GM23338 (cell line): ENCODE results near the gene GPR63. TPM values are rescaled to one million over a fixed set of nuclear protein-coding genes. Genes with fewer than 3 reads are reported as not detected.

Experiments used
- ATAC-seq: fragments of 200-7000 bp; cut with Tn5 transposase; 3 replicates; pipeline ENCODE4 v1.9.1; 2020
- DNase-seq: peaks from one replicate; pipeline ENCODE4 v3.0.0-alpha.2; 2015; ENCODE audit warnings: low spot score
- H2AFZ ChIP-seq: fragments of 200-600 bp; sonication (generic); 2 replicates; pipeline ENCODE4 v1.8.0; 2016; ENCODE audit warnings: antibody characterized with exemption, mild to moderate bottlenecking, moderate library complexity
- H3F3A ChIP-seq: fragments of 200-600 bp; sonication (generic); replicated peaks from 2 replicates; pipeline ENCODE4 v1.8.0; 2017; ENCODE audit warnings: antibody characterized with exemption, mixed run types, low read depth
- H3K27ac ChIP-seq: fragments of 200-600 bp; sonication (generic); 2 replicates; pipeline ENCODE4 v1.6.1; 2016; ENCODE audit warnings: low read depth
- H3K27me3 ChIP-seq: fragments of 200-600 bp; sonication (generic); 2 replicates; pipeline ENCODE4 v1.8.0; 2016; ENCODE audit warnings: mild to moderate bottlenecking, mixed run types, moderate library complexity; ENCODE audit not compliant: insufficient read depth
- H3K36me3 ChIP-seq: fragments of 200-600 bp; sonication (generic); 2 replicates; pipeline ENCODE4 v1.8.0; 2016; ENCODE audit warnings: mild to moderate bottlenecking; ENCODE audit not compliant: insufficient read depth
- H3K4me1 ChIP-seq: fragments of 200-600 bp; sonication (generic); 2 replicates; pipeline ENCODE4 v1.8.0; 2016; ENCODE audit warnings: mild to moderate bottlenecking, moderate library complexity; ENCODE audit not compliant: insufficient read depth
- H3K4me2 ChIP-seq: fragments of 200-600 bp; sonication (generic); 2 replicates; pipeline ENCODE4 v1.7.1; 2017; ENCODE audit warnings: mixed run types
- H3K4me3 ChIP-seq: fragments of 200-600 bp; sonication (generic); 2 replicates; pipeline ENCODE4 v1.6.1; 2016; ENCODE audit warnings: mixed run types
- H3K79me2 ChIP-seq: fragments of 200-600 bp; sonication (generic); replicated peaks from 2 replicates; pipeline ENCODE4 v1.8.0; 2017; ENCODE audit warnings: mild to moderate bottlenecking; ENCODE audit not compliant: insufficient read depth
- H3K9me2 ChIP-seq: fragments of 200-600 bp; sonication (generic); 2 replicates; pipeline ENCODE4 v1.8.0; 2017; ENCODE audit not compliant: insufficient read depth
- H4K20me1 ChIP-seq: fragments of 200-600 bp; sonication (generic); replicated peaks from 2 replicates; pipeline ENCODE4 v1.8.0; 2017; ENCODE audit warnings: mild to moderate bottlenecking; ENCODE audit not compliant: insufficient read depth
- H3K27ac Mint-ChIP-seq: 2 replicates; pipeline ENCODE4 v1.8.0; 2020; ENCODE audit warnings: inconsistent platforms, mild to moderate bottlenecking, moderate library complexity, mixed read lengths
- H3K27me3 Mint-ChIP-seq: 3 replicates; pipeline ENCODE4 v1.8.0; 2022; ENCODE audit warnings: low read depth, mild to moderate bottlenecking, moderate library complexity, mixed read lengths, inconsistent platforms; ENCODE audit not compliant: insufficient read depth, poor library complexity
- H3K36me3 Mint-ChIP-seq: 3 replicates; pipeline ENCODE4 v1.8.0; 2021; ENCODE audit warnings: low read depth, mild to moderate bottlenecking, inconsistent platforms, moderate library complexity, mixed read lengths
- H3K4me1 Mint-ChIP-seq: 3 replicates; pipeline ENCODE4 v1.8.0; 2020; ENCODE audit warnings: mild to moderate bottlenecking, inconsistent platforms, mixed read lengths
- H3K4me3 Mint-ChIP-seq: 3 replicates; pipeline ENCODE4 v1.8.0; 2021; ENCODE audit warnings: moderate library complexity, mild to moderate bottlenecking, inconsistent platforms, mixed read lengths
- H3K9me3 Mint-ChIP-seq: 3 replicates; pipeline ENCODE4 v1.8.0; 2020; ENCODE audit warnings: moderate library complexity, mild to moderate bottlenecking, inconsistent platforms, mixed read lengths
- CREB1 ChIP-seq: fragments of 250-450 bp; sonication (Bioruptor Pico); IDR thresholded peaks from 2 replicates; pipeline ENCODE4 v1.5.0; 2020; ENCODE audit warnings: low read depth, mild to moderate bottlenecking, moderate library complexity
- CTCF ChIP-seq, 2 experiments: fragments of 200-600 bp in 1 of 2; sonication (generic) in 1 of 2; conservative IDR thresholded peaks; 2 replicates each; pipeline versions ENCODE4 v1.5.1 to v1.6.1; 2016 to 2017; ENCODE audit warnings: antibody characterized with exemption in 2 of 2, low read depth in 2 of 2, mild to moderate bottlenecking in 2 of 2, moderate library complexity in 1 of 2
- EZH2phosphoT487 ChIP-seq: fragments of 200-600 bp; sonication (generic); IDR thresholded peaks from one replicate; pipeline ENCODE4 v1.8.1; 2018; ENCODE audit warnings: antibody characterized with exemption; ENCODE audit not compliant: unreplicated experiment
- JUNB ChIP-seq: IDR thresholded peaks from one replicate; pipeline ENCODE4 v1.6.1; 2016; ENCODE audit warnings: antibody characterized with exemption; ENCODE audit not compliant: unreplicated experiment
- POLR2AphosphoS5 ChIP-seq: IDR thresholded peaks from 2 replicates; pipeline ENCODE4 v1.6.1; 2016; ENCODE audit warnings: antibody characterized with exemption, low read depth
- STAT1 ChIP-seq: IDR thresholded peaks from one replicate; pipeline ENCODE4 v1.6.1; 2016; ENCODE audit warnings: antibody characterized with exemption; ENCODE audit not compliant: unreplicated experiment
- ZNF114 ChIP-seq: fragments of 250-450 bp; sonication (Bioruptor Pico); IDR thresholded peaks from 2 replicates; pipeline ENCODE4 v1.5.0; 2020; ENCODE audit warnings: mild to moderate bottlenecking, moderate library complexity
- ZNF331 ChIP-seq: fragments of 250-450 bp; sonication (Bioruptor Pico); IDR thresholded peaks from 2 replicates; pipeline ENCODE4 v1.5.0; 2020; ENCODE audit warnings: low read depth, mild to moderate bottlenecking, moderate library complexity
- polyA plus RNA-seq: library from polyadenylated mRNA; unstranded; fragments of >200 nt; fragmentation: Nextera tagmentation; extraction: Ambion mirVana; gene quantifications from 2 replicates; pipeline ENCODE4 v1.2.1, GENCODE V29; 2016
- total RNA-seq: library from RNA; depleted of rRNA; stranded (reverse); fragments of >200 nt; shearing (Covaris generic); gene quantifications from 2 replicates; pipeline ENCODE4 v1.2.3, GENCODE V29; 2014
- TF ChIP-seq, protein P1 (sequence below): IDR thresholded peaks from 2 replicates; pipeline ENCODE4 v1.6.1; 2016; ENCODE audit warnings: antibody characterized with exemption
- TF ChIP-seq, protein P2 (sequence below): fragments of 250-450 bp; sonication (Bioruptor Pico); IDR thresholded peaks from 2 replicates; pipeline ENCODE4 v1.5.0; 2020; ENCODE audit warnings: mild to moderate bottlenecking, moderate library complexity
- TF ChIP-seq, protein P3 (sequence below): IDR thresholded peaks from one replicate; pipeline ENCODE4 v1.6.1; 2018; ENCODE audit warnings: antibody characterized with exemption; ENCODE audit not compliant: unreplicated experiment

Gene GPR63
- total and polyA plus RNA-seq, 2 experiments from 2014 or later: 5.4 to 19.3 TPM

DNA sequence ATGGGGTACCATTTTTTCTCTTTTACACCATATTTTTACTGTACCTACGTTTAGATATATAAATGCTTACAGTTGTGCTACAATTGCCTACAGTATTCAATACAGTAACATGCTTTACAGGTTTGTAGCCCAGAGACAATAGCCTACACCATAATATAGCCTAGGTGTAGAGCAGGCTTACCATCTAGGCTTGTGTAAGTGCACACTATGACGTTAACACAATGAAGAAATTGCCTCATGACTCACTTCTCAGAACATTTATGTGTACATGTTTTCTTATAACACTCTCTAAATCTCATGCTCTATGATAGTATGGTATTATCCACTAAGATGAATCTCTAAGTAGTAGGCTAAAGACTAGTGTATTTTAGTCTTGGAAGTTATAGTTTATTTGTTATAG lies 13.5 kb downstream of the GPR63 start:
- no peaks in the 10 kb centered on the region for H3K27me3 ChIP-seq
- DNase-seq (no peak), ATAC-seq (no peak)
- no peak overlapping the region for H3K27ac Mint-ChIP-seq
- H3K36me3 Mint-ChIP-seq: peaks cover 18% of the 10 kb centered on the region; the same call in 2 of the 3 replicates
- H3K27ac ChIP-seq: no peak overlapping the region
- peaks cover 94% of the 10 kb centered on the region for H3K79me2 ChIP-seq
- H3F3A ChIP-seq: no peaks in the 10 kb centered on the region
- H3K36me3 ChIP-seq: no peaks in the 10 kb centered on the region; the same call in 1 of the 2 replicates
- no peaks in the 10 kb centered on the region for H3K9me2 ChIP-seq
- TF ChIP-seq, protein P1, sequence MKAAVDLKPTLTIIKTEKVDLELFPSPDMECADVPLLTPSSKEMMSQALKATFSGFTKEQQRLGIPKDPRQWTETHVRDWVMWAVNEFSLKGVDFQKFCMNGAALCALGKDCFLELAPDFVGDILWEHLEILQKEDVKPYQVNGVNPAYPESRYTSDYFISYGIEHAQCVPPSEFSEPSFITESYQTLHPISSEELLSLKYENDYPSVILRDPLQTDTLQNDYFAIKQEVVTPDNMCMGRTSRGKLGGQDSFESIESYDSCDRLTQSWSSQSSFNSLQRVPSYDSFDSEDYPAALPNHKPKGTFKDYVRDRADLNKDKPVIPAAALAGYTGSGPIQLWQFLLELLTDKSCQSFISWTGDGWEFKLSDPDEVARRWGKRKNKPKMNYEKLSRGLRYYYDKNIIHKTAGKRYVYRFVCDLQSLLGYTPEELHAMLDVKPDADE: no peak
- no peak for TF ChIP-seq ZNF114 (CRISPR knock-in tag)
- no peak for TF ChIP-seq CTCF (conservative IDR thresholded peaks at IDR 0.05; ENCODE audit: low read depth in 2 of 2)
- TF ChIP-seq ZNF331 (CRISPR knock-in tag): no peak
- no peak for TF ChIP-seq JUNB
- TF ChIP-seq STAT1: no peak
- no peak for TF ChIP-seq EZH2phosphoT487
- TF ChIP-seq CREB1 (CRISPR knock-in tag): no peak
- TF ChIP-seq, protein P2, sequence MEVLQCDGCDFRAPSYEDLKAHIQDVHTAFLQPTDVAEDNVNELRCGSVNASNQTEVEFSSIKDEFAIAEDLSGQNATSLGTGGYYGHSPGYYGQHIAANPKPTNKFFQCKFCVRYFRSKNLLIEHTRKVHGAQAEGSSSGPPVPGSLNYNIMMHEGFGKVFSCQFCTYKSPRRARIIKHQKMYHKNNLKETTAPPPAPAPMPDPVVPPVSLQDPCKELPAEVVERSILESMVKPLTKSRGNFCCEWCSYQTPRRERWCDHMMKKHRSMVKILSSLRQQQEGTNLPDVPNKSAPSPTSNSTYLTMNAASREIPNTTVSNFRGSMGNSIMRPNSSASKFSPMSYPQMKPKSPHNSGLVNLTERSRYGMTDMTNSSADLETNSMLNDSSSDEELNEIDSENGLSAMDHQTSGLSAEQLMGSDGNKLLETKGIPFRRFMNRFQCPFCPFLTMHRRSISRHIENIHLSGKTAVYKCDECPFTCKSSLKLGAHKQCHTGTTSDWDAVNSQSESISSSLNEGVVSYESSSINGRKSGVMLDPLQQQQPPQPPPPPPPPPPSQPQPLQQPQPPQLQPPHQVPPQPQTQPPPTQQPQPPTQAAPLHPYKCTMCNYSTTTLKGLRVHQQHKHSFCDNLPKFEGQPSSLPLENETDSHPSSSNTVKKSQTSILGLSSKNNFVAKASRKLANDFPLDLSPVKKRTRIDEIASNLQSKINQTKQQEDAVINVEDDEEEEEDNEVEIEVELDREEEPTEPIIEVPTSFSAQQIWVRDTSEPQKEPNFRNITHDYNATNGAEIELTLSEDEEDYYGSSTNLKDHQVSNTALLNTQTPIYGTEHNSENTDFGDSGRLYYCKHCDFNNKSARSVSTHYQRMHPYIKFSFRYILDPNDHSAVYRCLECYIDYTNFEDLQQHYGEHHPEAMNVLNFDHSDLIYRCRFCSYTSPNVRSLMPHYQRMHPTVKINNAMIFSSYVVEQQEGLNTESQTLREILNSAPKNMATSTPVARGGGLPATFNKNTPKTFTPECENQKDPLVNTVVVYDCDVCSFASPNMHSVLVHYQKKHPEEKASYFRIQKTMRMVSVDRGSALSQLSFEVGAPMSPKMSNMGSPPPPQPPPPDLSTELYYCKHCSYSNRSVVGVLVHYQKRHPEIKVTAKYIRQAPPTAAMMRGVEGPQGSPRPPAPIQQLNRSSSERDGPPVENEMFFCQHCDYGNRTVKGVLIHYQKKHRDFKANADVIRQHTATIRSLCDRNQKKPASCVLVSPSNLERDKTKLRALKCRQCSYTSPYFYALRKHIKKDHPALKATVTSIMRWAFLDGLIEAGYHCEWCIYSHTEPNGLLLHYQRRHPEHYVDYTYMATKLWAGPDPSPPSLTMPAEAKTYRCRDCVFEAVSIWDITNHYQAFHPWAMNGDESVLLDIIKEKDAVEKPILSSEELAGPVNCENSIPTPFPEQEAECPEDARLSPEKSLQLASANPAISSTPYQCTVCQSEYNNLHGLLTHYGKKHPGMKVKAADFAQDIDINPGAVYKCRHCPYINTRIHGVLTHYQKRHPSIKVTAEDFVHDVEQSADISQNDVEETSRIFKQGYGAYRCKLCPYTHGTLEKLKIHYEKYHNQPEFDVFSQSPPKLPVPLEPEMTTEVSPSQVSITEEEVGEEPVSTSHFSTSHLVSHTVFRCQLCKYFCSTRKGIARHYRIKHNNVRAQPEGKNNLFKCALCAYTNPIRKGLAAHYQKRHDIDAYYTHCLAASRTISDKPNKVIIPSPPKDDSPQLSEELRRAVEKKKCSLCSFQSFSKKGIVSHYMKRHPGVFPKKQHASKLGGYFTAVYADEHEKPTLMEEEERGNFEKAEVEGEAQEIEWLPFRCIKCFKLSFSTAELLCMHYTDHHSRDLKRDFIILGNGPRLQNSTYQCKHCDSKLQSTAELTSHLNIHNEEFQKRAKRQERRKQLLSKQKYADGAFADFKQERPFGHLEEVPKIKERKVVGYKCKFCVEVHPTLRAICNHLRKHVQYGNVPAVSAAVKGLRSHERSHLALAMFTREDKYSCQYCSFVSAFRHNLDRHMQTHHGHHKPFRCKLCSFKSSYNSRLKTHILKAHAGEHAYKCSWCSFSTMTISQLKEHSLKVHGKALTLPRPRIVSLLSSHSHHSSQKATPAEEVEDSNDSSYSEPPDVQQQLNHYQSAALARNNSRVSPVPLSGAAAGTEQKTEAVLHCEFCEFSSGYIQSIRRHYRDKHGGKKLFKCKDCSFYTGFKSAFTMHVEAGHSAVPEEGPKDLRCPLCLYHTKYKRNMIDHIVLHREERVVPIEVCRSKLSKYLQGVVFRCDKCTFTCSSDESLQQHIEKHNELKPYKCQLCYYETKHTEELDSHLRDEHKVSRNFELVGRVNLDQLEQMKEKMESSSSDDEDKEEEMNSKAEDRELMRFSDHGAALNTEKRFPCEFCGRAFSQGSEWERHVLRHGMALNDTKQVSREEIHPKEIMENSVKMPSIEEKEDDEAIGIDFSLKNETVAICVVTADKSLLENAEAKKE (CRISPR knock-in tag): no peak
- TF ChIP-seq, protein P3, sequence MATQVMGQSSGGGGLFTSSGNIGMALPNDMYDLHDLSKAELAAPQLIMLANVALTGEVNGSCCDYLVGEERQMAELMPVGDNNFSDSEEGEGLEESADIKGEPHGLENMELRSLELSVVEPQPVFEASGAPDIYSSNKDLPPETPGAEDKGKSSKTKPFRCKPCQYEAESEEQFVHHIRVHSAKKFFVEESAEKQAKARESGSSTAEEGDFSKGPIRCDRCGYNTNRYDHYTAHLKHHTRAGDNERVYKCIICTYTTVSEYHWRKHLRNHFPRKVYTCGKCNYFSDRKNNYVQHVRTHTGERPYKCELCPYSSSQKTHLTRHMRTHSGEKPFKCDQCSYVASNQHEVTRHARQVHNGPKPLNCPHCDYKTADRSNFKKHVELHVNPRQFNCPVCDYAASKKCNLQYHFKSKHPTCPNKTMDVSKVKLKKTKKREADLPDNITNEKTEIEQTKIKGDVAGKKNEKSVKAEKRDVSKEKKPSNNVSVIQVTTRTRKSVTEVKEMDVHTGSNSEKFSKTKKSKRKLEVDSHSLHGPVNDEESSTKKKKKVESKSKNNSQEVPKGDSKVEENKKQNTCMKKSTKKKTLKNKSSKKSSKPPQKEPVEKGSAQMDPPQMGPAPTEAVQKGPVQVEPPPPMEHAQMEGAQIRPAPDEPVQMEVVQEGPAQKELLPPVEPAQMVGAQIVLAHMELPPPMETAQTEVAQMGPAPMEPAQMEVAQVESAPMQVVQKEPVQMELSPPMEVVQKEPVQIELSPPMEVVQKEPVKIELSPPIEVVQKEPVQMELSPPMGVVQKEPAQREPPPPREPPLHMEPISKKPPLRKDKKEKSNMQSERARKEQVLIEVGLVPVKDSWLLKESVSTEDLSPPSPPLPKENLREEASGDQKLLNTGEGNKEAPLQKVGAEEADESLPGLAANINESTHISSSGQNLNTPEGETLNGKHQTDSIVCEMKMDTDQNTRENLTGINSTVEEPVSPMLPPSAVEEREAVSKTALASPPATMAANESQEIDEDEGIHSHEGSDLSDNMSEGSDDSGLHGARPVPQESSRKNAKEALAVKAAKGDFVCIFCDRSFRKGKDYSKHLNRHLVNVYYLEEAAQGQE: no peak
- no peak for TF ChIP-seq POLR2AphosphoS5
- H3K4me3 ChIP-seq: no peak overlapping the region
- H4K20me1 ChIP-seq: 0 out of 2 replicates have a peak, but pooled peaks cover 3% of the 10 kb centered on the region
- peaks cover 2% of the 10 kb centered on the region for H3K27me3 Mint-ChIP-seq
- H3K9me3 Mint-ChIP-seq: peaks cover 6% of the 10 kb centered on the region; the same call in 2 of the 3 replicates
- no peak overlapping the region for H2AFZ ChIP-seq
- H3K4me3 Mint-ChIP-seq: no peak overlapping the region
- peaks cover 16% of the 10 kb centered on the region for H3K4me1 Mint-ChIP-seq
- no peak overlapping the region for H3K4me2 ChIP-seq
- peaks cover 13% of the 10 kb centered on the region for H3K4me1 ChIP-seq
